ENCODE data around the gene IP6K2. TPM values are rescaled to one million over a fixed set of nuclear protein-coding genes. Genes with fewer than 3 reads are reported as not detected.
A peak's percentile ranks its signal among the peaks of the same experiment; 100 is the strongest.

The IP6K2 gene
- total and polyA plus RNA-seq, 10 of the 15 experiments (the other 5 are each of a cell fraction or from before 2014, with no cell fraction given) = 25.8 to 95.9 (median 69.0) TPM

- TF ChIP-seq ZNF217 (IDR thresholded peaks at IDR 0.05) = 0 out of 2 replicates have a peak, but pooled peaks have one; percentile 12
- TF ChIP-seq ETV6 (conservative IDR thresholded peaks at IDR 0.05 in 1 of 2, IDR thresholded peaks at IDR 0.05 in 1 of 2; ENCODE audit: borderline replicate concordance in 1 of 2, low read depth in 1 of 2) = no peak
- TF ChIP-seq CBFB (IDR thresholded peaks at IDR 0.05; ENCODE audit: low read depth) = no peak
- TF ChIP-seq CHD4 (IDR thresholded peaks at IDR 0.05) = no peak
- TF ChIP-seq CBX3 (IDR thresholded peaks at IDR 0.05; ENCODE audit: borderline replicate concordance, low read depth) = no peak
- 0 out of 2 replicates have a peak, but pooled peaks have one; percentile 10 for TF ChIP-seq TCF12 (IDR thresholded peaks at IDR 0.05; ENCODE audit: low read depth, low read length)
- TF ChIP-seq RAD21 (IDR thresholded peaks at IDR 0.05; ENCODE audit: insufficient read depth, low read depth, low read length) = peak; percentile 57
- TF ChIP-seq ZBTB33 (IDR thresholded peaks at IDR 0.05) = no peak
These were observed 31.2 kb downstream of the IP6K2 start, which contains the start of gene NCKIPSD (continued) for GRCh38 chr3:48685603-48686511.

GRCh38 chr3:48685293-48685602 lies 31.8 kb downstream of the IP6K2 start:
- H3K79me2 ChIP-seq (ENCODE audit: control insufficient read depth, insufficient read depth, low read length) = peaks cover 26% of the 10 kb centered on the region
- FAIRE-seq (no peak), DNase-seq (ENCODE audit: low read depth, low spot score) (no peak), ATAC-seq (peak; percentile 3; the same call in 2 of the 3 replicates)
- H2AFZ ChIP-seq (ENCODE audit: control insufficient read depth, low read depth, low read length) = peak overlapping the region; percentile 98
- CTCF ChIA-PET = interaction anchor here (1.0 to 2.3 kb wide), 16 partner anchors 11 to 454 kb away, joined by 3 to 10 read pairs (median 5); partner anchors contain the start of genes CELSR3, IP6K2 and SLC26A6
- H3K4me2 ChIP-seq (ENCODE audit: control insufficient read depth, insufficient read depth) = peak overlapping the region; percentile 79
- peaks cover 25 to 37% of the 10 kb centered on the region in 2 experiments for H3K36me3 ChIP-seq (ENCODE audit: control insufficient read depth in 2 of 2, insufficient read depth in 2 of 2, low read length in 1 of 2)
- RAD21 ChIA-PET (ENCODE audit: unreplicated experiment) = interaction anchor here (0.8 to 1.8 kb wide), 5 partner anchors 32 to 285 kb away, joined by 3 to 6 read pairs (median 4); partner anchors contain the start of gene IP6K2
- H3K27ac ChIP-seq (ENCODE audit: control insufficient read depth, insufficient read depth) = peak overlapping the region; percentile 79
- H3K4me3 ChIP-seq = peak overlapping the region; percentile 99
- no peaks in the 10 kb centered on the region for H3K27me3 ChIP-seq (replicated peaks in 1 of 2; ENCODE audit: control insufficient read depth in 2 of 2, insufficient read depth in 2 of 2, low read length in 1 of 2)
- BruUV-seq (replicated peaks) = no TSS peak
- H3K4me1 ChIP-seq (ENCODE audit: control insufficient read depth, insufficient read depth, low read length) = peaks cover 8% of the 10 kb centered on the region; the same call in 1 of the 2 replicates
- SMC1A ChIA-PET (ENCODE audit: uncharacterized antibody, unreplicated experiment) = interaction anchor here (1.0 to 1.7 kb wide), 3 partner anchors 31 to 285 kb away, joined by 3 to 8 read pairs (median 4); no protein-coding TSS in a partner anchor
- WGBS (ENCODE audit: insufficient coverage, insufficient replicate concordance, low lambda C conversion rate, missing lambda C conversion rate) = 3% methylated on average over 13 of the region's 13 CpGs
- H3K9me3 ChIP-seq (replicated peaks; ENCODE audit: control insufficient read depth, insufficient read depth, low read length) = no peaks in the 10 kb centered on the region
- no peaks in the 10 kb centered on the region; the same call in 1 of the 2 replicates for H4K20me1 ChIP-seq (ENCODE audit: control insufficient read depth, insufficient read depth)
- intact Hi-C loops (cut with micrococcal nuclease; ENCODE audit: unreplicated experiment) (loop anchor here (1.0 kb wide), 1 partner anchor 76 kb away; the partner anchor contains the start of gene UQCRC1), in situ Hi-C loops (cut with MboI) (no loop called here)
- H3K9ac ChIP-seq (ENCODE audit: control insufficient read depth, insufficient read depth, low read length) = peak overlapping the region; percentile 91
- POLR2A ChIA-PET = interaction anchor here (0.5 to 2.0 kb wide), 5 partner anchors 18 to 1236 kb away, joined by 3 to 8 read pairs (median 3); partner anchors contain the start of genes IP6K2 and SLC26A6
- TF ChIP-seq CHD4 (IDR thresholded peaks at IDR 0.05) (no peak), SMAD1 (IDR thresholded peaks at IDR 0.05; ENCODE audit: low read depth, partially characterized antibody) (no peak), TCF12 (IDR thresholded peaks at IDR 0.05; ENCODE audit: low read depth, low read length) (no peak), RCOR1 (conservative IDR thresholded peaks at IDR 0.05; ENCODE audit: low read depth, low read length) (no peak), TARDBP (IDR thresholded peaks at IDR 0.05; ENCODE audit: borderline replicate concordance) (no peak), KAT2A (conservative IDR thresholded peaks at IDR 0.05; ENCODE audit: control insufficient read depth, low read depth, low read length) (no peak), ZBED1 (IDR thresholded peaks at IDR 0.05; ENCODE audit: borderline replicate concordance) (no peak), EED (IDR thresholded peaks at IDR 0.05; ENCODE audit: low read depth) (no peak), SPI1 (IDR thresholded peaks at IDR 0.05; ENCODE audit: borderline replicate concordance, insufficient read depth, low read depth, low read length) (no peak), YBX1 (IDR thresholded peaks at IDR 0.05) (no peak), POLR2AphosphoS5 (IDR thresholded peaks at IDR 0.05; ENCODE audit: low read length) (no peak), E4F1 (IDR thresholded peaks at IDR 0.05; ENCODE audit: borderline replicate concordance, partially characterized antibody) (no peak)

All from GM12878 (cell line).